ENCODE measurements around the gene CLDN5. TPM values are rescaled to one million over a fixed set of nuclear protein-coding genes. Genes with fewer than 3 reads are reported as not detected.

The CLDN5 gene
- total and polyA plus RNA-seq, 2 experiments from 2014 or later = 2.0 to 3.2 TPM

- Mint-ChIP-seq H3K27me3 (ENCODE audit: insufficient read depth, low read depth, poor library complexity) (peaks cover 36% of the 10 kb centered on the region), H3K36me3 (ENCODE audit: low read depth) (peaks cover 6% of the 10 kb centered on the region; the same call in 1 of the 3 replicates), H3K4me1 (peaks cover 9% of the 10 kb centered on the region), H3K27ac (no peak overlapping the region), H3K4me3 (peak overlapping the region; percentile 73), H3K9me3 (no peaks in the 10 kb centered on the region)
- Histone ChIP-seq H3K4me2 (peak overlapping the region; percentile 93), H3K27ac (ENCODE audit: low read depth) (no peak overlapping the region), H3K36me3 (ENCODE audit: insufficient read depth) (no peaks in the 10 kb centered on the region), H3K4me1 (ENCODE audit: insufficient read depth) (peaks cover 8% of the 10 kb centered on the region; the same call in 1 of the 2 replicates), H4K20me1 (replicated peaks; ENCODE audit: insufficient read depth) (no peaks in the 10 kb centered on the region), H3K9me2 (ENCODE audit: insufficient read depth) (no peaks in the 10 kb centered on the region), H3K4me3 (peak overlapping the region; percentile 64), H3K27me3 (ENCODE audit: insufficient read depth) (peaks cover 42% of the 10 kb centered on the region), H3K79me2 (replicated peaks; ENCODE audit: insufficient read depth) (no peaks in the 10 kb centered on the region), H2AFZ (no peak overlapping the region), H3F3A (replicated peaks; ENCODE audit: low read depth) (peaks cover 11% of the 10 kb centered on the region; the same call in 1 of the 2 replicates)
- DNase-seq (ENCODE audit: low spot score) = no peak
- no peak for TF ChIP-seq EZH2 (IDR thresholded peaks at IDR 0.05; ENCODE audit: low read depth, unreplicated experiment)
- TF ChIP-seq NANOG (IDR thresholded peaks at IDR 0.05; ENCODE audit: borderline replicate concordance) = no peak
- TF ChIP-seq EZH2phosphoT487 (IDR thresholded peaks at IDR 0.05; ENCODE audit: unreplicated experiment) = no peak
- no peak for TF ChIP-seq STAT1 (IDR thresholded peaks at IDR 0.05; ENCODE audit: unreplicated experiment)
- no peak for TF ChIP-seq ZNF114 (CRISPR knock-in tag; IDR thresholded peaks at IDR 0.05)
- TF ChIP-seq ETS1 (IDR thresholded peaks at IDR 0.05) = no peak
- TF ChIP-seq REST (IDR thresholded peaks at IDR 0.05; ENCODE audit: unreplicated experiment) = no peak
- TF ChIP-seq JUNB (IDR thresholded peaks at IDR 0.05; ENCODE audit: unreplicated experiment) = no peak
- TF ChIP-seq ZNF462 (CRISPR knock-in tag; IDR thresholded peaks at IDR 0.05) = no peak
- peak; percentile 0; the same call in 1 of the 3 replicates for ATAC-seq
These were observed 1.9 kb downstream of the CLDN5 start for GRCh38 chr22:19522190-19522880.
